ENCODE data around the gene NR6A1. TPM values are rescaled to one million over a fixed set of nuclear protein-coding genes. Genes with fewer than 3 reads are reported as not detected.

Gene NR6A1
- total RNA-seq, 1 donor from 2014 or later, result 1.2 TPM

GRCh38 chr9:124756011-124756410 lies 15.1 kb downstream of the NR6A1 start:
- Histone ChIP-seq H3K27me3 (no peaks in the 10 kb centered on the region), H3K27ac (no peak overlapping the region), H3K36me3 (no peaks in the 10 kb centered on the region), H3K9me3 (no peaks in the 10 kb centered on the region), H3K4me3 (no peak overlapping the region), H3K4me1 (no peaks in the 10 kb centered on the region)
- DNase-seq (ENCODE audit: extremely low spot score in 2 of 2), result no peak
- intact Hi-C loops (cut with DNase I), result no loop called here
- no peak for TF ChIP-seq CTCF (IDR thresholded peaks at IDR 0.05)
- no peak for TF ChIP-seq POLR2AphosphoS5 (IDR thresholded peaks at IDR 0.05; ENCODE audit: insufficient read depth in 1 of 2, low read depth in 1 of 2)
- no peak for TF ChIP-seq POLR2A (IDR thresholded peaks at IDR 0.05)

- TF ChIP-seq CTCF (IDR thresholded peaks at IDR 0.05) (no peak), POLR2A (IDR thresholded peaks at IDR 0.05) (no peak), POLR2AphosphoS5 (IDR thresholded peaks at IDR 0.05; ENCODE audit: insufficient read depth in 1 of 2, low read depth in 1 of 2) (no peak)
- H3K4me1 ChIP-seq, result no peaks in the 10 kb centered on the region
- no peak for DNase-seq (ENCODE audit: extremely low spot score in 2 of 2)
- H3K4me3 ChIP-seq, result no peak overlapping the region
- intact Hi-C loops (cut with DNase I), result no loop called here
- H3K36me3 ChIP-seq, result no peaks in the 10 kb centered on the region
- H3K27ac ChIP-seq, result no peak overlapping the region
- no peaks in the 10 kb centered on the region for H3K9me3 ChIP-seq
- H3K27me3 ChIP-seq, result no peaks in the 10 kb centered on the region
These were observed 16.1 kb downstream of the NR6A1 start for GRCh38 chr9:124755061-124755460.

GRCh38 chr9:124754289-124754688 lies 16.8 kb downstream of the NR6A1 start:
- no peak overlapping the region for H3K4me3 ChIP-seq
- H3K4me1 ChIP-seq, result no peaks in the 10 kb centered on the region
- no peak for DNase-seq (ENCODE audit: extremely low spot score in 2 of 2)
- TF ChIP-seq POLR2A (IDR thresholded peaks at IDR 0.05) (no peak), CTCF (IDR thresholded peaks at IDR 0.05) (no peak), POLR2AphosphoS5 (IDR thresholded peaks at IDR 0.05; ENCODE audit: insufficient read depth in 1 of 2, low read depth in 1 of 2) (no peak)
- no peak overlapping the region for H3K27ac ChIP-seq
- H3K36me3 ChIP-seq, result no peaks in the 10 kb centered on the region
- intact Hi-C loops (cut with DNase I), result no loop called here
- no peaks in the 10 kb centered on the region for H3K27me3 ChIP-seq
- H3K9me3 ChIP-seq, result no peaks in the 10 kb centered on the region

GRCh38 chr9:124752967-124753366 lies 18.1 kb downstream of the NR6A1 start:
- H3K36me3 ChIP-seq, result no peaks in the 10 kb centered on the region
- no peaks in the 10 kb centered on the region for H3K27me3 ChIP-seq
- no peak for DNase-seq (ENCODE audit: extremely low spot score in 2 of 2)
- intact Hi-C loops (cut with DNase I), result no loop called here
- H3K4me3 ChIP-seq, result no peak overlapping the region
- no peaks in the 10 kb centered on the region for H3K9me3 ChIP-seq
- no peak for TF ChIP-seq CTCF (IDR thresholded peaks at IDR 0.05)
- TF ChIP-seq POLR2AphosphoS5 (IDR thresholded peaks at IDR 0.05; ENCODE audit: insufficient read depth in 1 of 2, low read depth in 1 of 2), result no peak
- TF ChIP-seq POLR2A (IDR thresholded peaks at IDR 0.05), result no peak
- no peak overlapping the region for H3K27ac ChIP-seq
- H3K4me1 ChIP-seq, result no peaks in the 10 kb centered on the region

GRCh38 chr9:124749781-124750180 lies 21.3 kb downstream of the NR6A1 start:
- Histone ChIP-seq H3K4me3 (no peak overlapping the region), H3K4me1 (no peaks in the 10 kb centered on the region), H3K9me3 (no peaks in the 10 kb centered on the region), H3K27ac (no peak overlapping the region), H3K27me3 (no peaks in the 10 kb centered on the region), H3K36me3 (no peaks in the 10 kb centered on the region)
- no peak for DNase-seq (ENCODE audit: extremely low spot score in 2 of 2)
- TF ChIP-seq CTCF (IDR thresholded peaks at IDR 0.05), result no peak
- no peak for TF ChIP-seq POLR2A (IDR thresholded peaks at IDR 0.05)
- no peak for TF ChIP-seq POLR2AphosphoS5 (IDR thresholded peaks at IDR 0.05; ENCODE audit: insufficient read depth in 1 of 2, low read depth in 1 of 2)
- intact Hi-C loops (cut with DNase I), result no loop called here
